ENCODE data around the gene CCDC14. TPM values are rescaled to one million over a fixed set of nuclear protein-coding genes. Genes with fewer than 3 reads are reported as not detected.

Gene CCDC14
- total RNA-seq, 1 experiment from 2014 or later, result 52.4 TPM

- no peaks in the 10 kb centered on the region for H3K27me3 Mint-ChIP-seq (ENCODE audit: low read depth)
- CTCF ChIA-PET, result no interaction called here
- ATAC-seq (no peak), DNase-seq (ENCODE audit: low spot score) (no peak)
- TF ChIP-seq TCF7 (CRISPR knock-in tag; IDR thresholded peaks at IDR 0.05; ENCODE audit: low read depth), result no peak
- TF ChIP-seq TEAD1 (CRISPR knock-in tag; IDR thresholded peaks at IDR 0.05), result no peak
- no peak for TF ChIP-seq ZNF396 (CRISPR knock-in tag; IDR thresholded peaks at IDR 0.05; ENCODE audit: borderline replicate concordance)
- no peak for TF ChIP-seq NR2C2 (CRISPR knock-in tag; IDR thresholded peaks at IDR 0.05)
- TF ChIP-seq ZNF512 (CRISPR knock-in tag; IDR thresholded peaks at IDR 0.05; ENCODE audit: borderline replicate concordance), result no peak
- TF ChIP-seq IRF2 (CRISPR knock-in tag; IDR thresholded peaks at IDR 0.05; ENCODE audit: borderline replicate concordance, low read depth), result no peak
- no peak for TF ChIP-seq ZBTB21 (CRISPR knock-in tag; IDR thresholded peaks at IDR 0.05; ENCODE audit: borderline replicate concordance)
- no peak overlapping the region for H3K4me3 Mint-ChIP-seq
- no peak overlapping the region for H3K27ac Mint-ChIP-seq
- POLR2A ChIA-PET, result no interaction called here
- peaks cover 24% of the 10 kb centered on the region for H3K4me1 Mint-ChIP-seq
- no peaks in the 10 kb centered on the region for H3K36me3 Mint-ChIP-seq
- peaks cover 3% of the 10 kb centered on the region; the same call in 1 of the 2 replicates for H3K9me3 Mint-ChIP-seq
Observed at GRCh38 chr3:123869165-123869564, 91.9 kb downstream of the CCDC14 start.

GRCh38 chr3:123864706-123865105, 96.3 kb downstream of the CCDC14 start:
- TF ChIP-seq ZNF317 (CRISPR knock-in tag; IDR thresholded peaks at IDR 0.05; ENCODE audit: borderline replicate concordance, low read depth), result no peak
- no peak for TF ChIP-seq ZNF232 (CRISPR knock-in tag; IDR thresholded peaks at IDR 0.05)
- no peak for TF ChIP-seq FOXJ3 (CRISPR knock-in tag; IDR thresholded peaks at IDR 0.05; ENCODE audit: borderline replicate concordance)
- H3K9me3 Mint-ChIP-seq, result peaks cover 3% of the 10 kb centered on the region; the same call in 1 of the 2 replicates
- no peaks in the 10 kb centered on the region for H3K36me3 Mint-ChIP-seq
- ATAC-seq (no peak), DNase-seq (ENCODE audit: low spot score) (no peak)
- no peaks in the 10 kb centered on the region for H3K27me3 Mint-ChIP-seq (ENCODE audit: low read depth)
- ChIA-PET CTCF (no interaction called here), POLR2A (no interaction called here)
- peaks cover 5% of the 10 kb centered on the region for H3K4me1 Mint-ChIP-seq
- H3K27ac Mint-ChIP-seq, result no peak overlapping the region
- no peak overlapping the region for H3K4me3 Mint-ChIP-seq

Other genes with a start within 250 kb of the CCDC14 start
- 10.4 to 11.0 TPM (median 10.8 TPM) in 3 replicates for gene MYLK, start 76.9 kb downstream of the CCDC14 start, total RNA-seq (2021)
- not detected in 3 replicates for gene ROPN1, start 30.9 kb upstream of the CCDC14 start, total RNA-seq (2021)
- 10.4 to 15.1 TPM (median 11.4 TPM) in 3 replicates for gene KALRN, start 72.1 kb upstream of the CCDC14 start, total RNA-seq (2021)